Measurements from ENCODE around the gene CYSRT1. TPM values are rescaled to one million over a fixed set of nuclear protein-coding genes. Genes with fewer than 3 reads are reported as not detected.

CYSRT1 gene
- total RNA-seq, 1 donor from 2014 or later: not detected

DNA sequence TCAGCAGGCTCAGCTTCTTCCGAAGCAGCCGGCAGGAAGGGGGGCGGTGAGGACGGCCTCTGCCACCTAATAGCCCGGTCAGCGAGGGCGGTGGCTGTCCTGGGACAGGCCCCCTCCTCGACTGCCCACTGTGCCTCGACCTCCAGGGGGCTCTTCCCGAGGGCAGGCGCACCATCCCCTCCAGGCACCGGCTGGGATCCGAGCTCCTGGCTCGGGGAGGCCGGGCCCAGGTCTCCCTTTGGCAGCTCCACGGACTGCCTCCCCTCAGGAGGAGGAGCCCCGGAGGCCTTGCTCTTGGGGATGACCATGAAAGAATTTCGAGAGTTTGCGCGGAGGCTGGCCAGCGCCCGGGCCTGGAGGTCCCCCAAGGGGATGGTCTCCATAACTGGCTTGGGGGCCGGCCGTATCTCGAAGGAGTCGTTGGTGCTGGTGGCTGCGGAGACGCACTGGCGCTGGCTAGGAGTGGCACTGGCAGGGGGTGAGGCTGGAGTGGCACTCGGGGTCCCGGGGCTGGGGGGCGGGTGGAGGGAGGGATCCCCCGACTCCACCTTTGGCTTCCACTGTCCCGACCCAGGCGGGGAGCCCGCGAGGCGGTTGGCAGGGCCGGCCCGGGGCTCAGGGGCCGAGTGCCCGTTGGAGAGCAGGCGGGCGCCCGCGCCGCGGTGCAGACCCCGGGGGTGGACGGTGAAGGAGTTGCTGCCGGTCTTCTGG lies 25.4 kb upstream of the CYSRT1 start:
- Histone ChIP-seq H3K27me3 (peaks cover 7% of the 10 kb centered on the region), H4K20me1 (ENCODE audit: low read depth) (peaks cover 71% of the 10 kb centered on the region), H3K36me3 (no peaks in the 10 kb centered on the region), H3K4me2 (peak overlapping the region; percentile 85), H3K9me3 (ENCODE audit: low read depth) (no peaks in the 10 kb centered on the region), H3K79me2 (ENCODE audit: low read depth) (peaks cover 51% of the 10 kb centered on the region), H3K4me1 (peaks cover 18% of the 10 kb centered on the region), H3K27ac (no peak overlapping the region), H3F3A (ENCODE audit: low read depth) (peaks cover 30% of the 10 kb centered on the region), H3K4me3 (peak overlapping the region; percentile 57), H3K9ac (no peak overlapping the region), H2AFZ (replicated peaks) (no peak overlapping the region)
- H3K4me3 Mint-ChIP-seq: peak overlapping the region; percentile 86
- H3K9me3 Mint-ChIP-seq: no peaks in the 10 kb centered on the region
- TF ChIP-seq CTCF (IDR thresholded peaks at IDR 0.05) (no peak), EZH2 (IDR thresholded peaks at IDR 0.05) (no peak), EZH2phosphoT487 (IDR thresholded peaks at IDR 0.05) (no peak)
- peak; percentile 32 for DNase-seq (ENCODE audit: low spot score)
- no peak overlapping the region for H3K27ac Mint-ChIP-seq
- peaks cover 24% of the 10 kb centered on the region for H3K4me1 Mint-ChIP-seq
- H3K36me3 Mint-ChIP-seq: peaks cover 4% of the 10 kb centered on the region
- peaks cover 8% of the 10 kb centered on the region for H3K27me3 Mint-ChIP-seq (ENCODE audit: insufficient read depth, low read depth)

DNA sequence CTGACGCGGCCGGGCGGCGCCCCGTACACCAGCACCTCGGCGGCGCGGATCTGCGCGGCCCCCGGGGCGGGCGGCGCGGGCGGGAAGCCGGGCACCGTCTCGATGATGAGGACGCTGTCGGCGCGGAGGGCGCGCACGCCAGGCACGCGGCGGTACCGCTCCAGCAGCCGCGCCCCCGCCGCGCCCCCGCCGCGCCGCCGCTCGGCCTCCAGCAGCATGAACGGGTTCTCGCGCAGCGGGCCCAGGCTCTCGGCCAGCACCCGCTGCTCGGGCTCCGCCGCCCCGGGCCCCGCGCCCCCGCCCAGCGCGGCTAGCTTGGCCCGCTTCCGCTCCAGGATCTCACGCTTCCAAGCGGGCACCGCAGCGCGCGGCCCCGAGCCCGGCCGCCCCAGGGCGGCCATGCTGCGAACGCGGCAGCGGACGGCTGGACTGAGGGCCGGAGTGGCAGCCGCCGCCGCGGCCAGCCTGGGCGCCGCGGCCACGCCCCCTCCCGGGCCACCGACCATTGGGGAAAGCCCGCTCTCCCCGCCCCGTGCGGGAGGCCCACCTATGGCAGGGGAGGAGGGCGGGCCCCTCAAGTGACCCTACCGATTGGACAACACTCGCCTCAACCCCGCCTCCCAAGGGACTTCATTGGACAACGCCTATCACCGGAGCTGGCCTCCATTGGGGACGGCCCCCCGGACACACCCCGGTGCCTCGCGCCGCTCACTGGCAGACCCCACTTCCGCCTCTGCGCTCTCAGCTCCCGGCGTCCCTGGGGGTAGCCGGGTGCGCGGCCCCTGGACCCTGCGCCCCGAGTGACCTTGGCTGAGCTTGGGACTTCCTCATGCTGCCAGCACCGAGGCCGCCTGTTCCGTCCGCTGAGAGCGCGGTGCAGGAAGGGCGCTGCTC lies 24.4 kb upstream of the CYSRT1 start, which contains the start of gene TPRN:
TPRN (minus strand) TSS at position 431 of the 894 bp plus-strand sequence; CDS start at position 401, 30 bp downstream.
- Mint-ChIP-seq H3K36me3 (peaks cover 4% of the 10 kb centered on the region), H3K4me3 (peak within 1 kb of the TSS; percentile 86), H3K27ac (no peak within 1 kb of the TSS), H3K4me1 (peaks cover 23% of the 10 kb centered on the region), H3K27me3 (ENCODE audit: insufficient read depth, low read depth) (peaks cover 9% of the 10 kb centered on the region), H3K9me3 (no peaks in the 10 kb centered on the region)
- Histone ChIP-seq H3F3A (ENCODE audit: low read depth) (peaks cover 34% of the 10 kb centered on the region), H3K9me3 (ENCODE audit: low read depth) (no peaks in the 10 kb centered on the region), H3K4me1 (peaks cover 20% of the 10 kb centered on the region), H4K20me1 (ENCODE audit: low read depth) (peaks cover 65% of the 10 kb centered on the region), H2AFZ (replicated peaks) (no peak within 1 kb of the TSS), H3K27me3 (peaks cover 7% of the 10 kb centered on the region), H3K9ac (peak within 1 kb of the TSS; percentile 41), H3K79me2 (ENCODE audit: low read depth) (peaks cover 58% of the 10 kb centered on the region), H3K36me3 (no peaks in the 10 kb centered on the region), H3K4me3 (peak within 1 kb of the TSS; percentile 72), H3K4me2 (peak within 1 kb of the TSS; percentile 93), H3K27ac (no peak within 1 kb of the TSS)
- peak; percentile 100 for DNase-seq (ENCODE audit: low spot score)
- no peak for TF ChIP-seq CTCF (IDR thresholded peaks at IDR 0.05)

DNA sequence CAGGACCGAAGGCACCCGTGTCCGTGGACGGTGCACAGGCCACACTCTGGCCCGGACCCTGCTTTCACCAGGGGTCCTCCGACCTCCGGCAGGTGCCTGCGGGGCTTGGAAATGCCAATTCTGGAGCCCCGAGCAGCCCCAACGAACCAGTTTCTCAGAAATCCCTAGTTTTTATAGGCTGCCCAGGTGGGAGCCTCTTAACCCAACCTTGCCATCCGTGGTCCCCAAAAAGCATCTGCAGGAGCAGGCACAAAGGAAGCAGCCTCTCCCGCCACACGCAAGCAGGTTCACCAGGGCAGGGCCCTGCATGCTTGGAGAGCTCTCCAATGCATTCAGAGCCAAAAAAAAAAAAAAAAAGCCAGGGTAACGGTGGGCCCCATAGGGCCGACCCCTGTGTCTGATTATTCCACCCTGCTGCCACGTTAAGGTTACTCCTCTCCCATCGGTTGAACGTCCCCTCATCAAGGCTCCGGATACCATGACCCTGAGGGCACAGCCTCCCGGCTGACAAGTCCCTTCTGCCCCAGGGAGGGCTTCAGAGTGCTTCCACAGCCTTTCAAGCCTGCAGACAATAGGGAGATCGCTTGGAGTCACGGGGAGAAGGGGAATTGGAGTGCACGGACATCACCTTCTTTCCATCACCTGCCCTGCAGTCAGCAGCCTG lies 23.6 kb upstream of the CYSRT1 start:
- Histone ChIP-seq H3K79me2 (ENCODE audit: low read depth) (peaks cover 66% of the 10 kb centered on the region), H3K27ac (no peak overlapping the region)
- no peaks in the 10 kb centered on the region for H3K9me3 Mint-ChIP-seq

More for the DNA sequence above, 23.6 kb upstream of the CYSRT1 start:
- H3K9me3 ChIP-seq (ENCODE audit: low read depth): no peaks in the 10 kb centered on the region
- peaks cover 4% of the 10 kb centered on the region for H3K36me3 Mint-ChIP-seq
- peaks cover 34% of the 10 kb centered on the region for H3F3A ChIP-seq (ENCODE audit: low read depth)
- peak overlapping the region; percentile 60 for H3K4me3 ChIP-seq
- no peak overlapping the region for H2AFZ ChIP-seq (replicated peaks)
- TF ChIP-seq CTCF (IDR thresholded peaks at IDR 0.05): no peak
- TF ChIP-seq EZH2 (IDR thresholded peaks at IDR 0.05): no peak
- no peak for TF ChIP-seq EZH2phosphoT487 (IDR thresholded peaks at IDR 0.05)
- peak overlapping the region; percentile 84 for H3K4me3 Mint-ChIP-seq
- H3K36me3 ChIP-seq: no peaks in the 10 kb centered on the region
- H3K4me1 ChIP-seq: peaks cover 23% of the 10 kb centered on the region
- H3K27ac Mint-ChIP-seq: no peak overlapping the region
- peaks cover 7% of the 10 kb centered on the region for H3K27me3 ChIP-seq
- H3K4me1 Mint-ChIP-seq: peaks cover 28% of the 10 kb centered on the region
- H3K27me3 Mint-ChIP-seq (ENCODE audit: insufficient read depth, low read depth): peaks cover 11% of the 10 kb centered on the region
- H3K4me2 ChIP-seq: peak overlapping the region; percentile 93
- H3K9ac ChIP-seq: peak overlapping the region; percentile 41
- peaks cover 60% of the 10 kb centered on the region for H4K20me1 ChIP-seq (ENCODE audit: low read depth)
- peak; percentile 48 for DNase-seq (ENCODE audit: low spot score)

All from neural progenitor cell (in vitro differentiated cells).